Epidermal melanocyte (primary cell): ENCODE results near the gene ANGPTL8.

Experiments used
- DNase-seq: peaks from one replicate; pipeline ENCODE4 v3.0.0; 2011; ENCODE audit warnings: low spot score; ENCODE audit not compliant: insufficient read length

Gene ANGPTL8

GRCh38 chr19:11261431-11261970 is 22.1 kb downstream of the ANGPTL8 start:
- no peak for DNase-seq

DNA sequence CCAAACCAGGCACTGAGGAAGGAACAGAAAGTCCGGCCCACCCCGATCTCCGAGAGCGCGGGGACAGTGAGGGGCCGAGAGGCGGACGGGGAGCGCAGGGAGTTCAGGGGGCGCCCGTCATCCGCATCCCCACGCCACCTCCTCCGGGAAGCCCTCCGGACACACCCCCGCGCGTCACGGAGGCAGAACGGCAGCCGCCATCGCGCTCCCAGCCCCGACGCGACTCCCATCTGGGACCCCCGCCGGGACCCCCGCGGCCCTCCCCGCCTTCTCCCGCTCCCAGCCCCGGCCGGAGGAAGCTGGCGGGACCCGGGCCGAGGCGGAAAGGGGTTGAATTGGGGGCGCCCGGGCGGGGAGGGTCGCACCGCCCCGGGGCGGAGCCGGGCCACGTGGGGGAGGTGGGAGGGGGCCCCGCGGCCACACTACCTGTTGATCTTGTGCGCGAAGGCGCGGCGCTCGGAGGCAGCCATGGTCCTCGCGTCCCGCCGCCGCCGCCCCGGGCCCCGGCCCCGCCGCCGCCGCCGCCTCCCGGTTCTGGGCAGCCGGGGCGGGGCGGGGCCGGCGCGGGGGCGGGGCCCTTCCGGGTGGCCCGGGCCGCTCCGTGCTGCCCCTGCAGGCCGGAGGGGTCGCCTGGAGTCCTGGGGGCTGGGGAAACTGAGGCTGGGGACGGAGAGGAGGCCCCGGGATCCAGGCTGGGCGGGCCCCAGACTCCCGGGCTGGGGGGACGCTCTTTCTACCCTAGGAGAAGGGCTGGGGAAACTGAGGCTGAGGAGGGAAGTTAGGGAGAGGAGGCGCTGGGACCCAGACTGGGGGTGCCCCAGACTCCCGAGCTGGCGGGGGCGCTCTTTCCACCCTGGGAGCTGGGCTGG is 22.8 kb downstream of the ANGPTL8 start, which contains the start of gene DOCK6:
TSS of gene DOCK6 (minus strand) at position 554 of the 869 bp plus-strand sequence. CDS start at position 470, 84 bp downstream.
- DNase-seq = peak; percentile 43

GRCh38 chr19:11263726-11264125 is 24.3 kb downstream of the ANGPTL8 start:
- no peak for DNase-seq

DNA sequence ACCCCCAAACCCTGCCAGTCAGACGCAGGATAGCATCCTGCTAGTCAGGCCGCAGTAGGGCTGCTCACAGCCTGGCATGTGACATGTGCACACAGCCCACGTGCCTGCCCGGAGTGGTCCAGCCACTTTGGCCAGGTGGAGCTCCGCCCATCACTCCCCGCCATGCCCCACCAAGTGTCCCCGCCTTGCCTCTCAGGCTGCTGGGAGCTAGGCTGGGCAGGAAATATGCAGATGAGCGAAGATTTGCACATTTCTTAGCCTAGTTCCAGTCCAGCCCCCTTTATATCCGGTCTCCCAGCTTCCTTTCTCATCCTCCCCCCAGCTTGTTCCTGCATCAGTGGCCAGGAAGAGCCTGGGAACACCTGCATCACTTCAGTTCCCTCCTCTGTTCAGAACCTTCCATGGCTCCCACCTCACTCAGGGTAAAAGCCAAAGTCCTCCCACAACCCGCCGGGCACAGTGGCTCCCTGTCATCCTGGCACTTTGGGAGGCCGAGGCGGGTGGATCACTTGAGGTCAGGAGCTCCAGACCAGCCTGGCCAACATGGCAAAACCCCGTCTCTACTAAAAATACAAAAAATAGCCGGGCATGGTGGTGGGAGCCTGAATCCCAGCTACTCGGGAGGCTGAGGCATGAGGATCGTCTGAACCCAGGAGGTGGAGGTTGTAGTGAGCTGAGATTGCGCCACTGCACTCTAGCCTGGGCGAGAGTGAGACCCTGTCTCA is 25.2 kb downstream of the ANGPTL8 start:
- no peak for DNase-seq

- DNase-seq = no peak
Measured at GRCh38 chr19:11265177-11265784, 25.9 kb downstream of the ANGPTL8 start.

DNA sequence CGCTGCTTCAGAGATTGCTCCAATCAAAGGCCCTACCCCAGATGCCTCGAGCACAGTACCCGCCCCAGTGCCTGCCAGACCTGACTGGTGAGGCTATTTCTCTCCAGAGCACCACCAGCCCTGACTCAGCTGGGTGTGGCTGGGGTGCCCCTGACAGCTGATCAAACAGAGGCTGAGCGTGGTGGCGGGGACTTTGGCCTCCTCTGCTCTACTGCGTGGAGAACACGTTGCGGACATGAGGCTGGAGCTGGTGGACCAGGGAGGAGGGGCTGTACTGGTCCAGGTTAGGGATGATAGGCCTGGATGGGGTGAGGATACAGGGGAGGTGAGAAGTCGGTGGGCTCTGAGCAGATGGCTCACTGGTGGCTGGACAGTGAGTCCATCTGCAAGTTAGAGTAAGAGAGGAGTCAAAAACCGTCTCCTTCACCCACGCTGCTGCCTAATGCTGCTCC is 26.4 kb downstream of the ANGPTL8 start:
- DNase-seq = no peak

DNA sequence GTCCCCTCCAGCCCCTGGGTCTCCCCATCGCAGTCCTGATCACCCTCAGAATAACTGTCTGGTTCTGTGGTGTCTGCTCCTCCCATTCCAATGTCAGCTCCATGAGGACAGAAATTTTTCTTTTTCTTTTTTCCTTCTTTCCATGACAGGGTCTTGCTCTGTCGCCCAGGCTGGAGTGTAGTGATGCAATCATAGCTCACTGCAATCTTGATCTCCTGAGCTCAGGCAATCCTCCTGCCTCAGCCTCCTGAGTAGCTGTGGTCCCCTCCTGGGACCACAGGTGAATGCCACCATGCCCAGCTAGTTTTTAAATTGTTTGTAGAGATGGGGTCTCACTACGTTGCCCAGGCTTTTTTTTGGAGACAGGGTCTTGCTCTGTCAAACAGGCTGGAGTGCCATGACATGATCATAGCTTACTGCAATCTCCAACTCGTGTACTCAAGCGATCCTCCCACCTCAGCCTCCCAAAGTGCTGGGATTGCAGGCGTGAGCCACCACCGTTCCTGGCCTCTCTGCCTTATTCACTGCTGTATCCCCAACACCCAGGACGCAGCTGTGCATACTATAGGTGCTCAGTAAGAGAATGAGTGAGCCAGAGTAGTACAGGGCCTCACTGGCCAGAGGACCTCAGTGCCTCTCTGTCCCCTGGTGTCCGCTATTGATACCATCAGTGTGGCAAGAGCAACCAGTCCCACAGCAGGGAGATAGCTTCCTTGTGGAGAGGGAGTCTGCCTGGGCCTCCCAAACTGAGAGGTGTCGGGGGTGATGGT is 28.1 kb downstream of the ANGPTL8 start:
- DNase-seq = no peak

DNA sequence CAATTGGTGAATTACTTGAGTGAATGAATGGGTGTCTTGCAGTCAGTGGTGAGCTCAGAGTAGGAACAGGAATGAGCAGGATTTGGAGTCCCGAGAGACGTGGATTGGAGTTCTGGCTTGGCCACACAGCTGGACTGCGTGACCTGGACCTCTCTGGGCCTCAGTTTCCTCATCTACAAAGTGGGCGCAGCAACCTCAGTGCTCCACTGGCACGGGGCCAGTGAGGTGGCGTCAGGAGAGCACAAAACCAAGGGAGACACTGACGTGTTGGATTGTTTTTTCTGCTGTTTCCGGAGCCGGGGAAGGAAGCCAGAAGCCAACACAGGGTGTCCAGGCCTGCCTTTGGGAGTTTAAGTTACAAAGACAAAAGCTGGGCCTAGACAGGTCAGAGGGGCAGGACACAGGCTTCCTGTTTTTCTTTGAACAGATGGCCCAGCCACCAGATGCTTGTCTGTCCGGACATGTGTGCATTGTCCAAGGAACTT is 29.4 kb downstream of the ANGPTL8 start:
- DNase-seq = peak; percentile 45

DNA sequence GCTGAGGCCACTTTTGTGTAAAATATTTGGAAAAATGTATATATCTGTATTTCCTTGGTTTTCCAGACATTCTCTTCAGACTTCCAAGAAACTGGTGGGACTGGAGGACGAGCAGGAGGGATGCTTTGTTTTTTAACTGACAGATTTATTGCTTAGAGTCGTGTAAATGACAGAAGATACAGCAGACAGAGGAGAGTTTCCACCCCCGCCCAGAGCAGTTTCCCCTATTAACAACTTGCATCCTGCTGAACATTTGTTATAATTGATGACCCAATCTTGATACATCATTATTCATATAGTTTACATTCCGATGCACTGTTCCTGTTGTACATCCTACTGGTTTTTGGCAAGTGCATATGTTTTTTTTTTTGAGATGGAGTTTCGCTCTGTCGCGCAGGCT is 30.0 kb downstream of the ANGPTL8 start:
- DNase-seq = no peak

DNA sequence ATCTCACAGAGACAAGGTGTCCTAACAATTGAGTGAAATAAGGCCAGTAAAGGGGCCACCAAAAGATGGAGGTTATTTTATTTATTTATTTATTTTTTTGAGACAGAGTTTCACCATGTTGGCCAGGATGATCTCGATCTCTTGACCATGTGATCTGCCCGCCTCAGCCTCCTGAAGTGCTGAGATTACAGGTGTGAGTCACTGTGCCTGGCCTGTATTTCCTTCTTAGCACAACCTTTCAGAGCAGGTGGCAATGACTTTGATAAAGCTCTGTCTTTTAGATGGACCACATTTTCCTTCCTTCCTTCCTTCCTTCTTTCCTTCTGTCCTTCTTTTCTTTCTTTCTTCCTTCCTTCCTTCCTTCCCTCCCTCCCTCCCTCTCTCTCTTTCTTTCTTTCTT is 33.9 kb downstream of the ANGPTL8 start:
- DNase-seq = no peak

GRCh38 chr19:11273989-11274388 is 34.6 kb downstream of the ANGPTL8 start:
- no peak for DNase-seq

GRCh38 chr19:11274533-11275086 is 35.2 kb downstream of the ANGPTL8 start:
- DNase-seq = no peak

DNA sequence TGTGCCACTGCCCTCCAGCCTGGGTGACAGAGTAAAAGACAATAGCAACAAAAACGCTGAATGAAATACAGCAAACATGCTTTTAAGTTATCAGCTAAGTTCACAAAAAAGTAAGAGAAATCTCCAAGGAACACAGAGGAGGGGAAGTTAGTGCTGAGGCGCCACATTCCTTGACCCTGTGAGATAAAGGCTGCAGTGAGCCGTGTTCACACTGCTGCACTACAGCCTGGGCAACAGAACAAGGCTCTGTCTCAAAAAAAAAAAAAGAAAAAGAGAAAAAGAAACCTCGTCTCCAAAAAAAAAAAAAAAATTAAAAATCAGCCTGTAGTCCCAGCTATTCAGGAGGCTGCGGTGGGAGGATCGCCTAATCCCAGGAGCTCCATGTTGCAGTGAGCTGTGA is 39.3 kb downstream of the ANGPTL8 start:
- DNase-seq = no peak

DNA sequence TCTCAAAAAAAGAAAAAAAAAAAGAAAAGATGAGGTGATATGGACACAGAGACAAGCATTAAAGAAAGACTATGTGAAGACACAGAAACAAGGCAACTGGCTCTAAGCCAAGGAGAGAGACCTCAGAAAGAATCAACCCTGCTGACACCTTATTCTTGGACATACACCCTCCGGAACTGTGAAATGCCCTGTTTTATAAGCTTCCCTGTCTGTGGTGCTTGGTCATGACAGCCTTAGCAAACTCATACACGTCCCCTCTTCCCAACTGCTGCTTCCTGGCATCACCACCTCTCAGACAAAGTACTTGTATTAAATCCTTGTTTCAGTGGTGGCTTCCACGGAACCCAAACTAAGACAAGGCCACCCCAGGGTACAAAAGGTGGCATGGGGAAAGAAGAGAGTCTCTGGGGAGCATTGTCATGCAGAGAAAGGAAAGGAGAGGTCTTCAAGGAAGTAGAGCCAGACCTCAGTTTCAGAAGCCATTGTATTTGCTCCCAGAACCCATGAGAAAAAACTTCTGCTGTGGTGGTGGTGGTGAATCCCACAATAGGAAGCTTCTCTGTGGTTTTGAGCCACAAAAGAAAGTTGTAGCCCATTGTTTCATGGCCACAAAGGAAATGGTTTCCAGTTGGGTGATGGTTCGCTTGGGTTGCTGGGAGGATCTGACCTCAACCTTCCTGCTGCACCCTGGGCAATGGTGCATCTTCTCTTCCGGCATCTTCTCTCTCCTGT is 40.3 kb downstream of the ANGPTL8 start:
- no peak for DNase-seq

DNA sequence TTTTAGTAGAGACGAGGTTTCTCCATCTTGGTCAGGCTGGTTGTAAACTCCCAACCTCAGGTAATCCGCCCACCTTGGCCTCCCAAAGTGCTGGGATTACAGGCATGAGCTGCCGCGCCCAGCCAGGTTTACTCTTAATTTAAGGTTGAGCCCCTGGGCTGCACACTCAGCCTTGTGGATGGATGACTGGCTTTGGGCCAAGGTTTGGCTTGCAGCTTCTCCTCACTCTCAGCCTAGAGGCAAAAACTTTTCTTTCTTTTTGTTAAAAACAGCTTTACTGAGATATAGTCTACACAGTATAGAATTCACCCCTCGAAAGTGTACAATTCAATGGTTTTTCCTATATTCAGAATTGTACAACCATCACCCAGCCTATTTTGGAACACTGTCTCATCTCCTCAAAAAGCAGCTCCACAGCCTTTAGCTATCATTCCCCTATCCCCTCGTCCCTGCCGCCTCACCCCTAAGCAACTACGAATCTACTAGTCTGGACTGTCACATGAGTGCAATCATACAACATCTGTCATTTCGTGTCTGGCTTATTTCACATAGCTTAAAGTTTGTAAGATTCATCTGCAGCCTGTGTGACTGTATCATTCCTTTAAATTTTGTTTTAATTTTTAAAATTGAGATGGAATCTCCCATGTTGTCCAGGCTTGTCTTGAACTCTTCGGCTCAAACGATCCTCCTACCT is 42.1 kb downstream of the ANGPTL8 start:
- no peak for DNase-seq

DNA sequence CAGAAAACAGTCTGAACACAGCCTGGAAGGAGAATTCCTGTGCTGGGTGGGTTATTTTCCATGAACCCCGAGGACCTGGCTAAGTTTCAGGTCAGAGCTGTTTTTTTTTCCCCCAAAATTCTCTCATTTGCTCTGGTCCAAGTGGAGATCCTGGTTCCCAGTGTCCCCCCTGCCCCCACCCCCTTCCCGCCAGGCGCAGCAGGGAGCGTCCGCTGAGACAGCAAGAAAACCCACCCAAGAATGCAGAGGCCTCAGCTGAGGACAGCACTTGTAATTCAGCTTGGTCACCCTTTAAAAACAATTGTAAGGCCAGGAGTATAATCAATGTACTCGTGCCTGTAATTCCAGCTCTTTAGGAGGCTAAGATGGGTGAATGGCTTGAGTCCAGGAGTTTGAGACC is 45.1 kb downstream of the ANGPTL8 start:
- no peak for DNase-seq

DNA sequence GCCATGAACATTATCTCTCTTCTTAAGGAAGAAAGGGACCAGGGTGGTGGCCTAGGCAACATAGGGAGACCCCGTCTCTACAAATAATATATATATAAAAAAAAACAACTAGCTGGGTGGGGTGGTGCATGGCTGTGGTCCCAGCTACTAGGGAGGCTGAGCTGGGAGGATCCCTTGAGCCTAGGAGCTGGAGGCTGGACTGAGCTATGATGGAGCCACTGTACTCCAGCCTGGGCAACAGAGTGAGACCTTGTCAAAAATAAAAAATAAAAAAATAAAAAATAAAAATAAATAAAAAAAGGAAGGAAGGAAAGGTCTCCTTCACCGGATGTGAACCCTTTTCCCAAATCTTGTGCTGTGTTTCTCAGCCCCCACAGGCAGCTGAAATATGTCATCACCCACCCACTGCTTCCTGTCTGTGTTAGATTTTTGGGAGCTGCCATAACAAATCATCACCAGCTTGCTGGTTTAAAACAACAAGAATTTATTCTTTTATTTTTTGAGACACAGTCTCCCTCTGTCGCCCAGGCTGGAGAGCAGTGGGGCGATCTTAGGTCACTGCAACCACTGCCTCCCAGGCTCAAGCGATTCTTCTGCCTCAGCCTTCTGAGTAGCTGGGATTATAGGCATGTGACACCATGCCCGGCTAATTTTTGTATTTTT is 47.0 kb downstream of the ANGPTL8 start:
- DNase-seq = no peak

DNA sequence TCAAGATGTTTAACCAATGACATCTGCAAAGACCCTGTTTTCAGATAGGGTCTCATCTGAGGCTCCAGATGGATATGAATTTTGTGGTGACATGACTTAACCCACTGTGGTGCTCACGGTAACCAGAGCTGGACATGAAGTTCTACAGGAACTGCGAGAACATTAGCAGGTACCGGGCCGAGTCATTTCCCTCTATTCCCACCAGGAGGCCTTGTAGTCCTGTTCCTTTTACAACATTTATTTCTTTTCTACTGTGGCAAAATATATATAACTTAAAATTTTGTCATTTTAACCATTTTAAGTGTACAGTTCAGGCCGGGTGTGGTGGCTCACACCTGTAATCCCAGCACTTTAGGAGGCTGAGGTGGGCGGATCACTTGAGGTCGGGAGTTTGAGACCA is 48.9 kb downstream of the ANGPTL8 start:
- no peak for DNase-seq

GRCh38 chr19:11290256-11290655 is 50.8 kb downstream of the ANGPTL8 start:
- DNase-seq = no peak
